Nephron (organoid): ENCODE data around the gene ARL1.

Experiments
- H3K27ac Mint-ChIP-seq, 3 experiments: 2 replicates each; pipeline ENCODE4 v1.8.0; 2020; ENCODE audit warnings: mixed read lengths in 3 of 3, mild to moderate bottlenecking in 2 of 3, moderate library complexity in 1 of 3
- H3K27me3 Mint-ChIP-seq: 2 replicates; pipeline ENCODE4 v1.8.0; 2021; ENCODE audit warnings: low read depth, mild to moderate bottlenecking, moderate library complexity, mixed read lengths
- H3K36me3 Mint-ChIP-seq: 2 replicates; pipeline ENCODE4 v1.8.0; 2020; ENCODE audit warnings: low read depth, mixed read lengths
- H3K4me1 Mint-ChIP-seq: 2 replicates; pipeline ENCODE4 v1.8.0; 2020; ENCODE audit warnings: mixed read lengths
- H3K4me3 Mint-ChIP-seq, 3 experiments: 2 replicates each; pipeline ENCODE4 v1.8.0; 2020; ENCODE audit warnings: mild to moderate bottlenecking in 3 of 3, mixed read lengths in 3 of 3, moderate library complexity in 2 of 3
- H3K9me3 Mint-ChIP-seq: 2 replicates; pipeline ENCODE4 v1.8.0; 2020; ENCODE audit warnings: mixed read lengths
- TF ChIP-seq, protein P1 (sequence below), 3 experiments: fragments of 200-600 bp; sonication (generic); IDR thresholded peaks; one replicate each; pipeline ENCODE4 v1.5.0; 2021; ENCODE audit warnings: antibody characterized with exemption in 3 of 3; ENCODE audit not compliant: unreplicated experiment in 3 of 3

ARL1 gene

DNA sequence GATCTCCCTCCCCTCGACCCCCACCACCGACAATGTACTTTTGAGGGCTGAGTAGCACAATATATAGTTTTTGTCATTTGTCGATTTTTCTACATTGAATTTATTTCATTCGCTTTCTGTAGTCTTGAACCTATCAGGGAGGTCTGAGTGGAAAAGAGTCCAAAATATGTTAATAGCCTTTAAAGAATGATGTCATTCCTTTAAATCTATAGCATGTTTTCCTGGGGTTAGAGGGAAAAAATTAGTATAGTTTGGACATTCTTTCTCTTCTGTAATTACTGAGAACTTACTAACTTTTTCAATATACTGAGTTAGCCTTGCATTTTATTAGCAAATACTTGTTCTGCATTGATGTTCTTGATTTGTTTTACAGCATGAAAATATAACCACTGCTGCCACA, 55.9 kb downstream of the ARL1 start:
- H3K4me3 Mint-ChIP-seq, result no peak overlapping the region
- H3K4me1 Mint-ChIP-seq, result no peaks in the 10 kb centered on the region
- H3K9me3 Mint-ChIP-seq, result peaks cover 14% of the 10 kb centered on the region
- no peak overlapping the region for H3K27ac Mint-ChIP-seq
- TF ChIP-seq, protein P1, sequence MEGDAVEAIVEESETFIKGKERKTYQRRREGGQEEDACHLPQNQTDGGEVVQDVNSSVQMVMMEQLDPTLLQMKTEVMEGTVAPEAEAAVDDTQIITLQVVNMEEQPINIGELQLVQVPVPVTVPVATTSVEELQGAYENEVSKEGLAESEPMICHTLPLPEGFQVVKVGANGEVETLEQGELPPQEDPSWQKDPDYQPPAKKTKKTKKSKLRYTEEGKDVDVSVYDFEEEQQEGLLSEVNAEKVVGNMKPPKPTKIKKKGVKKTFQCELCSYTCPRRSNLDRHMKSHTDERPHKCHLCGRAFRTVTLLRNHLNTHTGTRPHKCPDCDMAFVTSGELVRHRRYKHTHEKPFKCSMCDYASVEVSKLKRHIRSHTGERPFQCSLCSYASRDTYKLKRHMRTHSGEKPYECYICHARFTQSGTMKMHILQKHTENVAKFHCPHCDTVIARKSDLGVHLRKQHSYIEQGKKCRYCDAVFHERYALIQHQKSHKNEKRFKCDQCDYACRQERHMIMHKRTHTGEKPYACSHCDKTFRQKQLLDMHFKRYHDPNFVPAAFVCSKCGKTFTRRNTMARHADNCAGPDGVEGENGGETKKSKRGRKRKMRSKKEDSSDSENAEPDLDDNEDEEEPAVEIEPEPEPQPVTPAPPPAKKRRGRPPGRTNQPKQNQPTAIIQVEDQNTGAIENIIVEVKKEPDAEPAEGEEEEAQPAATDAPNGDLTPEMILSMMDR (IDR thresholded peaks at IDR 0.05; ENCODE audit: unreplicated experiment in 3 of 3), result no peak
- no peaks in the 10 kb centered on the region for H3K27me3 Mint-ChIP-seq
- H3K36me3 Mint-ChIP-seq, result peaks cover 64% of the 10 kb centered on the region

DNA sequence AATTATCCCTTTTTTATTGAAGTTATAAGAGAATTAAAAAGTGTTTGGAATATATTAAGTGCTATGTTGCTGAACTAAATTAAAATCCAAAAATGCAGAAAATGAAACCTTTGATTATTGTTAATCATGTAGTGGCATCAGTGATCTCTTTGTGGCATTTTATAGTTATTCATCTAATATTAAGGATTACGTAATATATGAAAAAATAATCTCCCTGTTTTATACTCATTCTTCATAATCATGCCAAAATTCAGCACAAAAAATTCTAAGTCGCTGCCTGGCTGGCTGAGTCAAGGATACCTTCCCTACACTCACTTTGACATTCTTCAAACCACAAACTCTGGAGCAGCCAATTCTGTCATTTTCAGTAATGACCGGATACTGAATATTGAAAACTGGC, 63.7 kb downstream of the ARL1 start:
- H3K4me3 Mint-ChIP-seq, result no peak overlapping the region
- H3K27me3 Mint-ChIP-seq, result no peaks in the 10 kb centered on the region
- peaks cover 3% of the 10 kb centered on the region for H3K9me3 Mint-ChIP-seq
- peaks cover 56% of the 10 kb centered on the region for H3K36me3 Mint-ChIP-seq
- H3K27ac Mint-ChIP-seq, result no peak overlapping the region
- TF ChIP-seq, protein P1 (IDR thresholded peaks at IDR 0.05; ENCODE audit: unreplicated experiment in 3 of 3), result no peak
- H3K4me1 Mint-ChIP-seq, result no peaks in the 10 kb centered on the region
